ENCODE data around the gene VAMP8. TPM values are rescaled to one million over a fixed set of nuclear protein-coding genes. Genes with fewer than 3 reads are reported as not detected.

VAMP8 gene
- total and polyA plus RNA-seq, 10 of the 15 experiments (the other 5 are each of a cell fraction or from before 2014, with no cell fraction given): 93.6 to 744 (median 217) TPM

- ChIA-PET POLR2A (interaction anchor here (1.4 kb wide), 1 partner anchor 14 kb away, joined by 8 read pairs; the partner anchor contains the start of gene VAMP8), RAD21 (ENCODE audit: unreplicated experiment) (no interaction called here), CTCF (no interaction called here), SMC1A (ENCODE audit: uncharacterized antibody, unreplicated experiment) (interaction anchor here (1.4 kb wide), 1 partner anchor 25 kb away, joined by 3 read pairs; no protein-coding TSS in a partner anchor)
- Histone ChIP-seq H3K79me2 (ENCODE audit: control insufficient read depth, insufficient read depth, low read length) (peaks cover 20% of the 10 kb centered on the region), H3K27ac (ENCODE audit: control insufficient read depth, insufficient read depth) (no peak overlapping the region), H3K4me1 (ENCODE audit: control insufficient read depth, insufficient read depth, low read length) (peaks cover 6% of the 10 kb centered on the region), H4K20me1 (ENCODE audit: control insufficient read depth, insufficient read depth) (no peaks in the 10 kb centered on the region), H2AFZ (ENCODE audit: control insufficient read depth, low read depth, low read length) (no peak overlapping the region), H3K27me3 (replicated peaks in 1 of 2; ENCODE audit: control insufficient read depth in 2 of 2, insufficient read depth in 2 of 2, low read length in 1 of 2) (no peaks in the 10 kb centered on the region), H3K36me3 (ENCODE audit: control insufficient read depth in 2 of 2, insufficient read depth in 2 of 2, low read length in 1 of 2) (no peaks in the 10 kb centered on the region), H3K9me3 (replicated peaks; ENCODE audit: control insufficient read depth, insufficient read depth, low read length) (no peaks in the 10 kb centered on the region), H3K9ac (ENCODE audit: control insufficient read depth, insufficient read depth, low read length) (no peak overlapping the region), H3K4me3 (no peak overlapping the region), H3K4me2 (ENCODE audit: control insufficient read depth, insufficient read depth) (no peak overlapping the region)
- no peak for DNase-seq (ENCODE audit: low read depth, low spot score)
- 78% methylated on average over 12 of the region's 12 CpGs for WGBS (ENCODE audit: insufficient coverage, insufficient replicate concordance, low lambda C conversion rate, missing lambda C conversion rate)
- BruUV-seq (replicated peaks): no TSS peak
- intact Hi-C loops (cut with micrococcal nuclease; ENCODE audit: unreplicated experiment): no loop called here
- in situ Hi-C loops (cut with MboI): no loop called here
- FAIRE-seq: no peak
- ATAC-seq: no peak
- TF ChIP-seq, protein P1, sequence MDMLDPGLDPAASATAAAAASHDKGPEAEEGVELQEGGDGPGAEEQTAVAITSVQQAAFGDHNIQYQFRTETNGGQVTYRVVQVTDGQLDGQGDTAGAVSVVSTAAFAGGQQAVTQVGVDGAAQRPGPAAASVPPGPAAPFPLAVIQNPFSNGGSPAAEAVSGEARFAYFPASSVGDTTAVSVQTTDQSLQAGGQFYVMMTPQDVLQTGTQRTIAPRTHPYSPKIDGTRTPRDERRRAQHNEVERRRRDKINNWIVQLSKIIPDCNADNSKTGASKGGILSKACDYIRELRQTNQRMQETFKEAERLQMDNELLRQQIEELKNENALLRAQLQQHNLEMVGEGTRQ (IDR thresholded peaks at IDR 0.05; ENCODE audit: borderline replicate concordance, low read depth, low read length): no peak
- TF ChIP-seq CHD1 (IDR thresholded peaks at IDR 0.05; ENCODE audit: low read depth, low read length) (no peak), GATAD2B (conservative IDR thresholded peaks at IDR 0.05; ENCODE audit: low read depth) (no peak), BRCA1 (IDR thresholded peaks at IDR 0.05; ENCODE audit: low read depth, low read length) (no peak), HSF1 (IDR thresholded peaks at IDR 0.05; ENCODE audit: low read depth, low read length) (no peak), E2F8 (IDR thresholded peaks at IDR 0.05; ENCODE audit: low read depth, partially characterized antibody) (no peak), CREB1 (IDR thresholded peaks at IDR 0.05; ENCODE audit: low read depth) (no peak), ZBTB33 (IDR thresholded peaks at IDR 0.05) (no peak), FOXM1 (IDR thresholded peaks at IDR 0.05; ENCODE audit: low read depth, low read length) (no peak), IKZF1 (conservative IDR thresholded peaks at IDR 0.05) (no peak), KDM1A (IDR thresholded peaks at IDR 0.05; ENCODE audit: borderline replicate concordance) (no peak), SREBF2 (IDR thresholded peaks at IDR 0.05; ENCODE audit: low read length) (no peak), BCLAF1 (IDR thresholded peaks at IDR 0.05) (no peak), SMARCA5 (IDR thresholded peaks at IDR 0.05) (no peak)
- TF ChIP-seq, protein P2, sequence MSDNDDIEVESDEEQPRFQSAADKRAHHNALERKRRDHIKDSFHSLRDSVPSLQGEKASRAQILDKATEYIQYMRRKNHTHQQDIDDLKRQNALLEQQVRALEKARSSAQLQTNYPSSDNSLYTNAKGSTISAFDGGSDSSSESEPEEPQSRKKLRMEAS (IDR thresholded peaks at IDR 0.05; ENCODE audit: low read depth, low read length): no peak
Measured at GRCh38 chr2:85591563-85591962, 14.2 kb downstream of the VAMP8 start.

Data from GM12878 (cell line).